Measurements from ENCODE around the gene TBC1D17. TPM values are rescaled to one million over a fixed set of nuclear protein-coding genes. Genes with fewer than 3 reads are reported as not detected.

TBC1D17 gene
- total and polyA plus RNA-seq, 10 of the 15 experiments (the other 5 are each of a cell fraction or from before 2014, with no cell fraction given): 0.42 to 20.4 (median 11.2) TPM

GRCh38 chr19:49855676-49856573, 21.6 kb upstream of the TBC1D17 start:
- no peaks in the 10 kb centered on the region for H4K20me1 ChIP-seq (ENCODE audit: control insufficient read depth, insufficient read depth)

GRCh38 chr19:49856574-49857021, 20.9 kb upstream of the TBC1D17 start:
- Histone ChIP-seq H3K4me3 (no peak overlapping the region), H3K36me3 (ENCODE audit: control insufficient read depth in 2 of 2, insufficient read depth in 2 of 2, low read length in 1 of 2) (peaks cover 0 to 15% of the 10 kb centered on the region in 2 experiments; a peak in 3 of 4 replicates), H4K20me1 (ENCODE audit: control insufficient read depth, insufficient read depth) (no peaks in the 10 kb centered on the region), H3K27me3 (replicated peaks in 1 of 2; ENCODE audit: control insufficient read depth in 2 of 2, insufficient read depth in 2 of 2, low read length in 1 of 2) (no peaks in the 10 kb centered on the region), H3K27ac (ENCODE audit: control insufficient read depth, insufficient read depth) (no peak overlapping the region), H3K9ac (ENCODE audit: control insufficient read depth, insufficient read depth, low read length) (no peak overlapping the region), H3K4me1 (ENCODE audit: control insufficient read depth, insufficient read depth, low read length) (peaks cover 8% of the 10 kb centered on the region), H3K9me3 (replicated peaks; ENCODE audit: control insufficient read depth, insufficient read depth, low read length) (no peaks in the 10 kb centered on the region), H3K79me2 (ENCODE audit: control insufficient read depth, insufficient read depth, low read length) (peaks cover 6% of the 10 kb centered on the region), H2AFZ (ENCODE audit: control insufficient read depth, low read depth, low read length) (no peak overlapping the region), H3K4me2 (ENCODE audit: control insufficient read depth, insufficient read depth) (no peak overlapping the region)
- in situ Hi-C loops (cut with MboI) (no loop called here), intact Hi-C loops (cut with micrococcal nuclease; ENCODE audit: unreplicated experiment) (no loop called here)
- ChIA-PET SMC1A (ENCODE audit: uncharacterized antibody, unreplicated experiment) (no interaction called here), POLR2A (interaction anchor here (0.7 kb wide), 1 partner anchor 21 kb away, joined by 3 read pairs; no protein-coding TSS in a partner anchor), RAD21 (ENCODE audit: unreplicated experiment) (no interaction called here), CTCF (no interaction called here)
- WGBS (ENCODE audit: insufficient coverage, insufficient replicate concordance, low lambda C conversion rate, missing lambda C conversion rate): 83% methylated on average over 11 of the region's 18 CpGs
- DNase-seq (ENCODE audit: low read depth, low spot score): no peak
- FAIRE-seq: no peak
- ATAC-seq: no peak
- no TSS peak for BruUV-seq (replicated peaks)
- no peak for TF ChIP-seq MEF2B (IDR thresholded peaks at IDR 0.05; ENCODE audit: partially characterized antibody, poor library complexity, severe bottlenecking)
- TF ChIP-seq NFYA (IDR thresholded peaks at IDR 0.05; ENCODE audit: borderline replicate concordance, low read depth, low read length): no peak
- no peak for TF ChIP-seq KLF5 (IDR thresholded peaks at IDR 0.05; ENCODE audit: partially characterized antibody)
- no peak for TF ChIP-seq CBFB (IDR thresholded peaks at IDR 0.05; ENCODE audit: low read depth)
- TF ChIP-seq HDAC2 (IDR thresholded peaks at IDR 0.05): no peak
- no peak for TF ChIP-seq ZNF207 (IDR thresholded peaks at IDR 0.05; ENCODE audit: borderline replicate concordance)
- no peak for TF ChIP-seq CREM (IDR thresholded peaks at IDR 0.05; ENCODE audit: low read depth)
- no peak for TF ChIP-seq NFIC (IDR thresholded peaks at IDR 0.05; ENCODE audit: low read depth, low read length)
- no peak for TF ChIP-seq BCL3 (IDR thresholded peaks at IDR 0.05; ENCODE audit: borderline replicate concordance, insufficient read depth, low read depth, low read length, poor library complexity, severe bottlenecking)
- TF ChIP-seq SKIL (IDR thresholded peaks at IDR 0.05; ENCODE audit: low read depth, poor library complexity, severe bottlenecking): no peak
- TF ChIP-seq MYC (IDR thresholded peaks at IDR 0.05; ENCODE audit: insufficient read depth, insufficient read length, insufficient replicate concordance, low read length, severe bottlenecking): no peak

More at GRCh38 chr19:49855676-49856573, 21.6 kb upstream of the TBC1D17 start:
- RAD21 ChIA-PET (ENCODE audit: unreplicated experiment): no interaction called here
- POLR2A ChIA-PET: no interaction called here
- no peak overlapping the region for H3K4me2 ChIP-seq (ENCODE audit: control insufficient read depth, insufficient read depth)
- intact Hi-C loops (cut with micrococcal nuclease; ENCODE audit: unreplicated experiment): no loop called here
- no peak overlapping the region for H3K9ac ChIP-seq (ENCODE audit: control insufficient read depth, insufficient read depth, low read length)
- H3K36me3 ChIP-seq (ENCODE audit: control insufficient read depth in 2 of 2, insufficient read depth in 2 of 2, low read length in 1 of 2): peaks cover 0 to 14% of the 10 kb centered on the region in 2 experiments; a peak in 3 of 4 replicates
- H3K9me3 ChIP-seq (replicated peaks; ENCODE audit: control insufficient read depth, insufficient read depth, low read length): no peaks in the 10 kb centered on the region
- H3K27me3 ChIP-seq (replicated peaks in 1 of 2; ENCODE audit: control insufficient read depth in 2 of 2, insufficient read depth in 2 of 2, low read length in 1 of 2): no peaks in the 10 kb centered on the region
- H3K4me3 ChIP-seq: no peak overlapping the region
- no peak overlapping the region for H3K27ac ChIP-seq (ENCODE audit: control insufficient read depth, insufficient read depth)
- TSS peak; percentile 43 for BruUV-seq (replicated peaks)
- FAIRE-seq (no peak), DNase-seq (ENCODE audit: low read depth, low spot score) (no peak), ATAC-seq (no peak)
- peaks cover 6% of the 10 kb centered on the region for H3K79me2 ChIP-seq (ENCODE audit: control insufficient read depth, insufficient read depth, low read length)
- TF ChIP-seq POLR2A (IDR thresholded peaks at IDR 0.05; ENCODE audit: low read depth, low read length) (peak; percentile 42; the same call in 1 of the 2 replicates), MEF2A (IDR thresholded peaks at IDR 0.05; ENCODE audit: insufficient read depth, low read depth, low read length) (no peak)
- SMC1A ChIA-PET (ENCODE audit: uncharacterized antibody, unreplicated experiment): no interaction called here
- WGBS (ENCODE audit: insufficient coverage, insufficient replicate concordance, low lambda C conversion rate, missing lambda C conversion rate): 79% methylated on average over 21 of the region's 21 CpGs
- H2AFZ ChIP-seq (ENCODE audit: control insufficient read depth, low read depth, low read length): no peak overlapping the region
- CTCF ChIA-PET: no interaction called here
- H3K4me1 ChIP-seq (ENCODE audit: control insufficient read depth, insufficient read depth, low read length): peaks cover 8% of the 10 kb centered on the region
- in situ Hi-C loops (cut with MboI): no loop called here
